Endothelial cell of umbilical vein (primary cell): ENCODE measurements around the gene GSTM3. TPM values are rescaled to one million over a fixed set of nuclear protein-coding genes. Genes with fewer than 3 reads are reported as not detected.
A peak's percentile ranks its signal among the peaks of the same experiment; 100 is the strongest.

ENCODE experiments used
- BruUV-seq: library from RNA; stranded (reverse); fragments of 400-500 nt; replicated peaks from 2 replicates; lab custom pipeline; 2021; lab: Mats Ljungman, UMichigan
- CTCF ChIA-PET: fragments of 300-600, 350-600 bp; sonication (Branson Sonifier 250); formaldehyde crosslinking; loops from one replicate; lab custom pipeline; 2021; ENCODE audit warnings: antibody characterized with exemption, inconsistent platforms; lab: Charles Lee
- POLR2A ChIA-PET: fragments of 300-600, 350-600 bp; sonication (Branson Sonifier 250); formaldehyde crosslinking; loops from one replicate; lab custom pipeline; 2021; ENCODE audit warnings: antibody characterized with exemption, inconsistent platforms; lab: Charles Lee
- DNase-seq: peaks from one replicate; pipeline ENCODE4 v3.0.0-alpha.2; 2011; ENCODE audit warnings: low read depth, low spot score
- FAIRE-seq: peaks from 2 replicates; lab custom pipeline; 2011; peaks lifted over from hg19 to GRCh38; lab: Jason Lieb, UNC
- H2AFZ ChIP-seq: 2 replicates; pipeline ENCODE4 v1.6.0; 2012; ENCODE audit warnings: low read depth, low read length, control low read depth, inconsistent platforms
- H3K27ac ChIP-seq: 2 replicates; pipeline ENCODE4 v1.5.1; 2011; ENCODE audit warnings: low read depth, mild to moderate bottlenecking, control low read depth, low read length, moderate library complexity; ENCODE audit not compliant: insufficient read depth
- H3K27me3 ChIP-seq, 2 experiments: 2 replicates each; pipeline versions ENCODE4 v1.6.0 to v1.6.1; 2011; ENCODE audit warnings: low read length in 2 of 2, mixed read lengths in 1 of 2; ENCODE audit not compliant: control insufficient read depth in 2 of 2, insufficient read depth in 2 of 2
- H3K36me3 ChIP-seq, 2 experiments: 2 replicates in 1 of 2; 3 replicates in 1 of 2; pipeline ENCODE4 v1.5.1; 2011; ENCODE audit warnings: low read length in 2 of 2, mild to moderate bottlenecking in 1 of 2, moderate library complexity in 1 of 2; ENCODE audit not compliant: control insufficient read depth in 2 of 2, insufficient read depth in 2 of 2; ENCODE audit errors: extremely low read depth in 1 of 2
- H3K4me1 ChIP-seq: 3 replicates; pipeline ENCODE4 v1.5.1; 2011; ENCODE audit warnings: mild to moderate bottlenecking, low read length; ENCODE audit not compliant: control insufficient read depth, insufficient read depth; ENCODE audit errors: extremely low read depth
- H3K4me2 ChIP-seq: 2 replicates; pipeline ENCODE4 v1.6.1; 2011; ENCODE audit warnings: low read length, control low read depth, mixed read lengths; ENCODE audit not compliant: insufficient read depth
- H3K4me3 ChIP-seq, 3 experiments: fragments of 200-600 bp in 1 of 3; sonication (generic), shearing (Covaris generic) in 1 of 3; replicated peaks in 1 of 3; 2 replicates each; pipeline ENCODE4 v1.5.1; 2011 to 2016; ENCODE audit warnings: control low read depth in 3 of 3, low read length in 3 of 3, mild to moderate bottlenecking in 2 of 3, inconsistent platforms in 1 of 3, low read depth in 1 of 3, moderate library complexity in 1 of 3; ENCODE audit not compliant: insufficient read depth in 1 of 3
- H3K79me2 ChIP-seq: 2 replicates; pipeline ENCODE4 v1.6.0; 2012; ENCODE audit warnings: low read length, inconsistent platforms; ENCODE audit not compliant: control insufficient read depth, insufficient read depth
- H3K9ac ChIP-seq: replicated peaks from 2 replicates; pipeline ENCODE3; 2011; ENCODE audit warnings: low read length, control low read depth; ENCODE audit not compliant: insufficient read depth; ENCODE audit errors: extremely low read depth
- H3K9me1 ChIP-seq: replicated peaks from 3 replicates; pipeline ENCODE4 v1.6.0; 2011; ENCODE audit warnings: mild to moderate bottlenecking, low read length; ENCODE audit not compliant: control insufficient read depth, insufficient read depth; ENCODE audit errors: extremely low read depth
- H3K9me3 ChIP-seq: replicated peaks from 2 replicates; pipeline ENCODE4 v1.5.1; 2012; ENCODE audit warnings: low read length, inconsistent platforms; ENCODE audit not compliant: control insufficient read depth, insufficient read depth
- H4K20me1 ChIP-seq: replicated peaks from 2 replicates; pipeline ENCODE3; 2011; ENCODE audit warnings: mild to moderate bottlenecking, low read length; ENCODE audit not compliant: control insufficient read depth, insufficient read depth; ENCODE audit errors: extremely low read depth
- CTCF ChIP-seq, 2 donors: IDR thresholded peaks; 1 replicate in 1 of 2; 2 replicates in 1 of 2; pipeline ENCODE4 v1.5.1; 2011; ENCODE audit warnings: low read length in 2 of 2, mild to moderate bottlenecking in 2 of 2, moderate library complexity in 2 of 2, control low read depth in 1 of 2, inconsistent platforms in 1 of 2, low read depth in 1 of 2; ENCODE audit not compliant: insufficient read depth in 1 of 2; ENCODE audit errors: extremely low read depth in 1 of 2
- EZH2 ChIP-seq: IDR thresholded peaks from 2 replicates; pipeline ENCODE4 v1.6.1; 2012; ENCODE audit warnings: borderline replicate concordance, low read depth, mild to moderate bottlenecking, moderate library complexity, low read length, inconsistent platforms; ENCODE audit not compliant: severe bottlenecking
- FOS ChIP-seq: IDR thresholded peaks from 2 replicates; pipeline ENCODE4 v1.6.1; 2011; ENCODE audit warnings: mild to moderate bottlenecking, low read length, moderate library complexity, borderline replicate concordance; ENCODE audit not compliant: insufficient read depth
- GATA2 ChIP-seq: IDR thresholded peaks from 2 replicates; pipeline ENCODE4 v1.7.0; 2011; ENCODE audit warnings: low read depth, mild to moderate bottlenecking, moderate library complexity, mixed read lengths, low read length; ENCODE audit not compliant: insufficient read length, insufficient read depth
- JUN ChIP-seq: IDR thresholded peaks from 2 replicates; pipeline ENCODE4 v1.6.1; 2011; ENCODE audit warnings: borderline replicate concordance, low read depth; ENCODE audit not compliant: insufficient read length, insufficient read depth
- MAX ChIP-seq: IDR thresholded peaks from 2 replicates; pipeline ENCODE4 v1.6.1; 2011; ENCODE audit not compliant: insufficient read depth, insufficient read length
- MYC ChIP-seq: IDR thresholded peaks from one replicate; pipeline ENCODE4 v1.6.1; 2011; ENCODE audit warnings: mild to moderate bottlenecking, low read depth, low read length
- POLR2A ChIP-seq: IDR thresholded peaks from 2 replicates; pipeline ENCODE4 v1.6.1; 2012; ENCODE audit warnings: low read depth, mild to moderate bottlenecking, control low read depth, low read length
- POLR2AphosphoS5 ChIP-seq: IDR thresholded peaks from 2 replicates; pipeline ENCODE4 v1.6.1; 2012; ENCODE audit warnings: low read depth, mild to moderate bottlenecking, control low read depth, low read length, moderate library complexity; ENCODE audit not compliant: insufficient read depth
- dilution Hi-C: fragments of 300-500 bp; cut with MboI; formaldehyde crosslinking; loops from one replicate; pipeline ENCODE4 v1.15.0; 2019; ENCODE audit warnings: low sequenced_read_pairs; ENCODE audit not compliant: extremely low pct_ligation_motif_present
- intact Hi-C: fragments of 100-400 bp; cut with micrococcal nuclease; formaldehyde crosslinking; loops from one replicate; pipeline ENCODE4 v1.10.0; 2022
- polyA plus RNA-seq, 4 experiments: library from polyadenylated mRNA; depleted of rRNA in 3 of 4; stranded (reverse) in 3 of 4; unstranded in 1 of 4; fragments of >200 nt; gene quantifications; 2 replicates each; pipeline versions ENCODE4 v1.2.1 to v1.2.3, GENCODE V29; 2011 to 2012; ENCODE audit warnings: missing spikeins in 1 of 4
- total RNA-seq: library from RNA; stranded (reverse); gene quantifications from 2 replicates; pipeline ENCODE4 v1.2.3, GENCODE V29; 2021

The GSTM3 gene
- total and polyA plus RNA-seq, 2 donors (not counting 3 experiments of a cell fraction or from before 2014, with no cell fraction given), result 27.9 to 52.0 TPM

- BruUV-seq, result no TSS peak
- no peaks in the 10 kb centered on the region for H3K36me3 ChIP-seq
- intact Hi-C loops (loop anchor here (2.0 to 10.0 kb wide), 3 partner anchors 21 to 277 kb away; partner anchors contain the start of genes ATXN7L2, GSTM2 and GSTM3), dilution Hi-C loops (no loop called here)
- H3K4me1 ChIP-seq, result peaks cover 14% of the 10 kb centered on the region
- no peak overlapping the region for H2AFZ ChIP-seq
- no peaks in the 10 kb centered on the region for H3K9me3 ChIP-seq
- H3K9ac ChIP-seq, result no peak overlapping the region
- no peaks in the 10 kb centered on the region for H4K20me1 ChIP-seq
- H3K27ac ChIP-seq, result peak overlapping the region; percentile 40
- H3K9me1 ChIP-seq, result no peaks in the 10 kb centered on the region
- no peak overlapping the region for H3K4me2 ChIP-seq
- POLR2A ChIA-PET, result no interaction called here
- H3K4me3 ChIP-seq, result no peak overlapping the region
- H3K79me2 ChIP-seq, result no peaks in the 10 kb centered on the region
- FAIRE-seq (no peak), DNase-seq (no peak)
- no peak for TF ChIP-seq MYC
- no peak for TF ChIP-seq POLR2AphosphoS5
- TF ChIP-seq JUN, result no peak
- no peak for TF ChIP-seq MAX
- TF ChIP-seq CTCF (IDR thresholded peaks at IDR 0.05; ENCODE audit: extremely low read depth in 1 of 2, insufficient read depth in 1 of 2, low read depth in 1 of 2, low read length in 2 of 2), result no peak
- no peak for TF ChIP-seq FOS
- no peak for TF ChIP-seq GATA2
- no peak for TF ChIP-seq EZH2
- TF ChIP-seq POLR2A, result no peak
- CTCF ChIA-PET, result interaction anchor here (0.6 to 0.8 kb wide), 2 partner anchors 122 to 222 kb away, joined by 3 to 5 read pairs; partner anchors contain the start of gene AHCYL1
- H3K27me3 ChIP-seq, result no peaks in the 10 kb centered on the region
These were observed 21.3 kb upstream of the GSTM3 start for GRCh38 chr1:109762039-109762585.
